HG03135 (cell line): ENCODE measurements around the gene DLGAP1.
"Not testable (repeated sequence)": the region's sequence is repeated elsewhere in the genome, so short reads cannot be mapped to it uniquely, and the experiment has no call there.

Experiments used
- ATAC-seq: cut with Tn5 transposase; IDR thresholded peaks from one replicate; pipeline ENCODE4 v1.9.1; 2021; ENCODE audit warnings: mild to moderate bottlenecking, moderate library complexity; ENCODE audit not compliant: unreplicated experiment

DLGAP1 gene

DNA sequence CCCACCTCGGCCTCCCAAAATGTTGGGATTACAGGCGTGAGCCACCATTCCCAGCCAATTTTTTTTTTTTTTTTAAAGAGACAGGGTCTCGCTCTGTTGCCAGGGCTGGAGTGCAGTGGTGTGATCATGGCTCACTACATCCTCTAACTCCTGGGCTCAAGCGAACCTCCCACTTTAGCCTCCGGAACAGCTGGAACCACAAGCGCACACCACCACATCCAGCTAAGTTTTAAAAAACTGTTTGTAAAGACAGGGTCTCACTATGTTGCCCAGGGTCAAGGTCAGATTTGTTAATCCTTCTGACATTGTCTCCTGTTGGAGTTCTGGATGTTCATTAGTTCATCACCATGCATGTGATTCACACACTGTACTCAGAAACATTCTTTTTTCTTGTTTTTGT lies 855.2 kb downstream of the DLGAP1 start:
- no peak for ATAC-seq

DNA sequence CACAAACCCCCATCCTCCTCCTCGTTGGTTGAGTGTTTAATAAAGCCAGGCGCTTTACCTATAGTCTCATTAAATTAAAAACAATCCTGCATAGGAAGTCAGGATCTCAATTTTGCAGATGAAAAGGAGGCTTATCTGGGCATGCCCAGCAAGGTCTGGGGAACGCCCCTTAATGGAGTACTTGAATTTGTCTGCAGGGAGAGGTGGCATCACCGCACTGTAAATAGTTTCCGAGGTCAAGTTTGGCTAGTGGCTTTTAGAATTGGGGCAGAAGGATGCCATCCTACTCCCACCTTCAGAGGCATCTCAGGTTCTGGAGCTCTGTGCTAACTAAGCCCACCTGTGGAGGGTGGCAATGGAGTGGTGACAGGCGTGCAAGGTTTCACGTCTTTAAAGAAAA lies 855.9 kb downstream of the DLGAP1 start:
- no peak for ATAC-seq

- no peak for ATAC-seq
These were observed 856.5 kb downstream of the DLGAP1 start for GRCh38 chr18:3598581-3598980.

DNA sequence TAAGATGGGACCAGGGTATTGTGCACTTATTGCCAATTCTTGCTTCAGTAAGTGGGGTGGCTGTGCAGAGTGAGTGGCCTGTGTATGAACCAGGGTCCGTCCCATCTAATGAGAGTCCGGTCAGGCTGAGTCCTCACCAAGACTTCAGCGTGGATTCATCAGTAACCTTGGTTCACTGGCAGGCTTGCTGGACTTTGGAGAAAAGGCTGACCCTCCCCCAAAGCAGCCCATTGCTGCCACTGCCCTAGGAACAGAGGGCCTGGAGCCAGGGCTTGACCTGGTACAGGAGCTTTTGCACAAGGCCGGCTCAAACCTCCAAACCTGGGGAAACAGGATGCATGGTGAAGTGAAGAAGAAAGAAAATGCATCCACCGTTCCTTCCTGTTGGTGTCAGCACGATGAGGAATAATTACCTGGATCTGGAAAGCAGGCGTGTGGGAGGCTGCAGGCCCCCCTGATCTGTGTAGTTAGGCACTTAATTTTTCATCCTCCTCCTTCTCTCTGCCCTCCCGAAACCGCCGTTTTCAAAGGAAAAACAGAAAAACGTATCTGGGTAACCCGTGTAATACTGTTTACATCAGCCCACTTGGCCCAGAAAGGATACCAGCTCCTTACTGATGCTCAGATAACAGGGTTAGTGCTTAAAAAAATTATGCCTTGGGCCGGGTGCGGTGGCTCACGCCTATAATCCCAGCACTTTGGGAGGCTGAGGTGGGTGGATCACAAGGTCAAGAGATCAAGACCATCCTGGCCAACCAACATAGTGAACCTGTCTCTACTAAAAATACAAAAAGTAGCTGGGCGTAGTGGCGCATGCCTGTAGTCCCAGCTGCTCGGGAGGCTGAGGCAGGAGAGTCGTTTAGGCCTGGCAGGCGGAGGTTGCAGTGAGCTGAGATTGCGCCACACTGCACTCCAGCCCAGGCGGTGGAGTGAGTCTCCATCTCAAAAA lies 857.4 kb downstream of the DLGAP1 start:
- no peak for ATAC-seq

GRCh38 chr18:3596637-3597384 lies 858.3 kb downstream of the DLGAP1 start:
- peak; percentile 34 for ATAC-seq

- ATAC-seq: no peak
These were observed 858.8 kb downstream of the DLGAP1 start for GRCh38 chr18:3596324-3596636.

- ATAC-seq: peak; percentile 45
These were observed 859.5 kb downstream of the DLGAP1 start for GRCh38 chr18:3595369-3596273.

- no peak for ATAC-seq
These were observed 860.2 kb downstream of the DLGAP1 start for GRCh38 chr18:3594760-3595368.

DNA sequence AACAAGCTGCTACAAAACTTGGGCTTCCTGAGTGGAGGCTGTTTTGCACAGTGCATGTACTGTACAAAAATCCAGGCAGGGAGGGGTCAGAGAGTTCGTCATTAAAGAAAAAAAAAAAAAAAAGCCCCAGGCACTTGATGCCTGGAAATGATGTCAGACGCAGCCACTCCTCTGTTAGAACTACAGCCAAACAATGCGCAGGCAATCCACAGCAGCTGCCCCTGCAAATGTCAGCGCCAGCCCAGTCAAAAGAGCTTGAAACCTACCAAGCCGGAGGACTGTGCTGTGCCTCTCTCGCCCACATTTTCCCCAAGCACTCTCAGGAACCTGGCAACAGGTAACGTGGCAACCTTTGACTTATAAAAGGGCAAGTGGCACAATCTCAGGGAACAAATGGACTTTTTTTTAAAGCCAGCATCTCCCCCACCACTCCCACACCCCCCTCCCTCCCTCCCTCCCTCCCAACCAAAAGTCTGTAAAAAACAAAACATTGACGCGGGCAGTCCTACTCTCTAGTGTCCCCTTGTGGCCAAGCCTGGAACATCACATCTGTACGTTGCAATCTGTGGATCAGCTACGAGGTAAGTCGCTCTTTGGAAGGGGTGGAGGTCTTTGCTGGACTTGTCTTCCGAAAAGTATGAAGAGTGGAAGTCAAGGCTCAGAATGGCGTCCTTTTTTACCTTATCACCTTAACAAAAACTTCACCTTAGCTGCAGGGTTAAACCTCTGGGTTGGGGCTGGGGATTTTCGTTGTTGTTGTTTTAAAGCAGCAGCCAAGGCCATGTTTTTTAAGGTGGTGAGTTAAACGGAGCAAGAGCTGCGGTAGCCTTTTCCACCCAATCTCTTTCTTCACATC lies 861.0 kb downstream of the DLGAP1 start:
- ATAC-seq: peak; percentile 61

DNA sequence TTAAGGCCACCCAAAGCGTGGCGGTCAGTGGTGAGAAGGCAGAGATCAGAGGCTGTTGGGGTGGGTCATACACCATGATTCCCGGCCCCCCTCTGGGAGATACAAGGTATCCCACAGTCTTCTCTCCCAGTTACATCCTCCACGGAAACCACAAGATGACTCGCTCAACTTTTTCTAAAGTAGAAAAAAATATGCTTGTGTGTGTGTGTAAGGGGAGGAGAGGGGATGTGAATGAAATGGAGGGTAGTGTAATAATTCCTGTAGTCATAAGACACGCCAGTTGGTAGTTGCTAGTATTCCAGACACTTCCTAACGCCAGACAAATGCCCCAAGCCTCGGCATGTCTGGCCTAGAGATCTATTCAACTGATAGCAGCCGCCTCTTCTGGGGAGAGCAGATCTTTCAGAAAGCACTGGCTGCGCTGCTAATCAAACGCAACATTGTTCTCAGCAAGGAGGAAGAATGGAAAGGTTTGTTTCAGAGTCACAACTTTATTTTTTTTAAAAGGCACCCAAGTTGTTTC lies 861.7 kb downstream of the DLGAP1 start:
- peak; percentile 5 for ATAC-seq

GRCh38 chr18:3592864-3593263 lies 862.2 kb downstream of the DLGAP1 start:
- ATAC-seq: no peak

- no peak for ATAC-seq
These were observed 864.9 kb downstream of the DLGAP1 start for GRCh38 chr18:3590096-3590630.

DNA sequence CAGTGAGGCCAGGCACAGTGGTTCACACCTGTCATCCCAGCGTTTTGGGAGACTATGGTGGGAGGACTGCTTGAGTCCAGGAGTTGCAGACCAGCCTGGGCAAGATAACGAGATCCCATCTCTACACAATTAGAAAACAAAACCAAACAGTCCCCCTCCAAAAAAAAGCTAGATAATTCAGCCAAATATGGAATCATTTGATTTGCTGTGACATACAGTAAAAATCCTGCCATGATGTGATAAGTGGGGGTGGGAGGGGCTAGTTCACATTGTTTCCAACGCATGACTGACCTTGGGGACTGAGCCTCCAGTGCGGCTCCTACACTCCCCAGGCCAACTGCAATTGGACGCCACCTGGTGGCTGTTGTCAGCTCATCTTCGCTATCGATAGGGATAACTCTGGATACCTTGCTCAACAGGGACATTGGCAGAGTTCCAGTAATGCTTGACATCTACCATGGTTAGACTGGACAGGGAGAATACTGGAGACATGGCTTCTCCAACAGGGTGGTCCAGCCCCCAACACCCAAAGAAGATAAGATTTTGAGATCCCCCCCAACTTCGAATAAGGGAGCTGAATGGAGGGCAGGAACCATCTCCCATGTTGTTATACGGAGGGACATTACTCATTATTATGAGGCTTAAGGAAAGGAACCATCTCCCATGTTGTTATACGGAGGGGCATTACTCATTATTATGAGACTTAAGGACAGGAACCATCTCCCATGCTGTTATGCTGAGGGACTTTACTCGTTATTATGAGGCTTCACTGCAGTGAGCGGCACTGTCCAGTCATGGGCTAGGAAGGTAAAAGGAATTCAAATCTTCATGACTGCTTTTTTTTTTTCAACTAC lies 869.2 kb downstream of the DLGAP1 start:
- ATAC-seq: peak; percentile 35

GRCh38 chr18:3584897-3585460 lies 870.1 kb downstream of the DLGAP1 start:
- ATAC-seq: no peak

- ATAC-seq: no peak
These were observed 870.7 kb downstream of the DLGAP1 start for GRCh38 chr18:3584266-3584861.

DNA sequence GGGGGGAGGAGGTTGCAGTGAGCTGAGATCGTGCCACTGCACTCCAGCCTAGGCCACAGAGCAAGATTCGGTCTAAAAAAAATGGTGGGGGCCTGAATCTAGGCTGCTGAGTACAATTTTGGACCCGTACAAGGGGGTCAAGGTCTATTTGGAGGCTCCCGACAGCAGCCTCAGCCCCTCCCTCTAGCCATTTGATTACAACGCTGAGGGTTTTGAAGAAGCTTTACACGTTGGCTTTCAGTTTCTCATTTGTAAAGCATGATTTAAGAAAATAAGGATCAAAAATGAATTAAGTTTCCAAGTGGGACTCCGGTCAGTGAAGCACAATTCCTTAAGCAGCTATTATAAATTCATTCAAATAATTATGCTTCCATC lies 871.2 kb downstream of the DLGAP1 start:
- ATAC-seq: no peak

DNA sequence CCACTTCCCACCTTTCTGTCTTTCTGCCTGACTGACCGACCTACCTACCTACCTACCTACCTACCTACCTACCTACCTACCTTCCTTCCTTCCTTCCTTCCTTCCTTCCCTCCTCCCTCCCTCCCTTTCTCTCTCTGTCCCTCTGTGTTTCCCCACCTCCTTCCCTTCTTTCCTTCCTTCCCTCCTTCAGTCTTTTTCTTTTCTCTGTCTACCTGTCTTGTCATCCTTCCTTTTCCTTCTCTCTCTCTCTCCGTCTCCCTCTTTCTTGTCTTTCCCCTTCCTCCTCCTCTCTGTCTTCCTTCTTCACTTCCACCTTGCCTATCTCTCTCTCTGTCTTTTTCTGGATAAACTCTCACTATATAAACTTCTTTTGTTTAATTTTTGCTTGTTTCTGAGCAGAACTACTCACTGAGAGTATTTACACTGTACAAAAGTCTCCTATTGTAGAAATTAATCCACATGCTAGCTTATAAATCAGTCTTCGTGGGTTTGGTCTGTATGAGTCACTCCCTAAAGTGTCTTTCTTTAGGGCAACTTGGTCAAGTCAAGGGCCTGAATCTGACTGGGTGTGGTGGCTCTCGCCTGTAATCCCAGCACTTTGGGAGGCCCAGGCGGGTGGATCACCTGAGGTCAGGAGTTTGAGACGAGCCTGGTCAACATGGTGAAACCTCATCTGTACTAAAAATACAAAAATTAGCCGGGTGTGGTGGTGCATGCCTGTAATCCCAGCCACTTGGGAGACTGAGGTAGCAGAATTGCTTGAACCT lies 871.8 kb downstream of the DLGAP1 start:
- not testable (repeated sequence) for ATAC-seq
